H1 (cell line): Measurements from ENCODE around the gene LCN10. TPM values are rescaled to one million over a fixed set of nuclear protein-coding genes. Genes with fewer than 3 reads are reported as not detected.
A peak's percentile ranks its signal among the peaks of the same experiment; 100 is the strongest.

Source experiments
- CTCF ChIA-PET: fragments of 300-600 bp; sonication (Branson Sonifier 250); formaldehyde crosslinking; loops from one replicate; lab custom pipeline; 2021; ENCODE audit not compliant: partially characterized antibody; lab: Charles Lee
- POLR2A ChIA-PET: fragments of 300-600 bp; sonication (Branson Sonifier 250); formaldehyde crosslinking; loops from one replicate; lab custom pipeline; 2021; ENCODE audit warnings: inconsistent platforms; ENCODE audit not compliant: partially characterized antibody; lab: Charles Lee
- DNase-seq, 2 experiments: peaks; one replicate each; pipeline versions ENCODE4 v3.0.0 to v3.0.0-alpha.2; 2010 to 2022; ENCODE audit warnings: low spot score in 2 of 2, low read depth in 1 of 2, mixed read lengths in 1 of 2
- FAIRE-seq: peaks from 2 replicates; lab custom pipeline; 2011; peaks lifted over from hg19 to GRCh38; lab: Jason Lieb, UNC
- H2AFZ ChIP-seq: 2 replicates; pipeline ENCODE4 v1.8.1; 2012; ENCODE audit warnings: low read length, inconsistent platforms
- H2AK5ac ChIP-seq: 2 replicates; pipeline ENCODE4 v1.6.1; 2013; ENCODE audit warnings: low read depth, low read length
- H2BK120ac ChIP-seq: replicated peaks from 2 replicates; pipeline ENCODE3; 2013; ENCODE audit warnings: low read depth, low read length, inconsistent platforms
- H2BK12ac ChIP-seq: 2 replicates; pipeline ENCODE4 v1.6.1; 2013; ENCODE audit warnings: low read depth, low read length
- H2BK15ac ChIP-seq: 2 replicates; pipeline ENCODE4 v1.6.1; 2013; ENCODE audit warnings: low read length
- H2BK20ac ChIP-seq: 2 replicates; pipeline ENCODE4 v1.6.1; 2013; ENCODE audit warnings: low read length
- H2BK5ac ChIP-seq: 2 replicates; pipeline ENCODE4 v1.6.1; 2013; ENCODE audit warnings: low read depth, low read length
- H3K14ac ChIP-seq: 2 replicates; pipeline ENCODE4 v1.6.1; 2013; ENCODE audit warnings: inconsistent platforms; ENCODE audit not compliant: insufficient read length
- H3K18ac ChIP-seq: 2 replicates; pipeline ENCODE4 v1.6.1; 2013; ENCODE audit warnings: low read length; ENCODE audit errors: extremely low read depth
- H3K23ac ChIP-seq: 2 replicates; pipeline ENCODE4 v1.6.1; 2013; ENCODE audit warnings: inconsistent platforms; ENCODE audit not compliant: insufficient read length
- H3K23me2 ChIP-seq: 2 replicates; pipeline ENCODE4 v1.6.1; 2013; ENCODE audit warnings: low read depth, low read length
- H3K27ac ChIP-seq: 2 replicates; pipeline ENCODE4 v1.6.1; 2011; ENCODE audit warnings: low read depth, low read length, inconsistent platforms
- H3K27me3 ChIP-seq, 4 experiments: replicated peaks in 1 of 4; 1 replicate in 1 of 4; 2 replicates in 3 of 4; pipeline versions ENCODE4 v1.6.1 to v1.8.1; 2011 to 2013; ENCODE audit warnings: low read length in 3 of 4, mild to moderate bottlenecking in 3 of 4, inconsistent platforms in 2 of 4, mixed read lengths in 2 of 4, moderate library complexity in 1 of 4; ENCODE audit not compliant: control insufficient read depth in 3 of 4, insufficient read depth in 3 of 4; ENCODE audit errors: extremely low read depth in 1 of 4
- H3K36me3 ChIP-seq, 4 experiments: 2 replicates each; pipeline versions ENCODE4 v1.6.1 to v1.8.1; 2011 to 2013; ENCODE audit warnings: mild to moderate bottlenecking in 4 of 4, low read length in 3 of 4, moderate library complexity in 2 of 4, control low read depth in 1 of 4, inconsistent platforms in 1 of 4; ENCODE audit not compliant: insufficient read depth in 4 of 4, control insufficient read depth in 2 of 4
- H3K4ac ChIP-seq: replicated peaks from 2 replicates; pipeline ENCODE3; 2013; ENCODE audit warnings: low read length, low read depth, mixed read lengths, inconsistent platforms; ENCODE audit not compliant: insufficient read length
- H3K4me1 ChIP-seq, 4 experiments: replicated peaks in 1 of 4; 1 replicate in 1 of 4; 2 replicates in 3 of 4; pipeline versions ENCODE4 v1.6.1 to v1.8.1; 2011 to 2013; ENCODE audit warnings: low read length in 3 of 4, inconsistent platforms in 2 of 4, mixed read lengths in 1 of 4; ENCODE audit not compliant: insufficient read depth in 4 of 4, control insufficient read depth in 3 of 4
- H3K4me2 ChIP-seq, 2 experiments: 2 replicates each; pipeline versions ENCODE4 v1.6.1 to v1.8.1; 2011 to 2013; ENCODE audit warnings: low read depth in 2 of 2, low read length in 2 of 2, control low read depth in 1 of 2, inconsistent platforms in 1 of 2, mild to moderate bottlenecking in 1 of 2; ENCODE audit not compliant: insufficient read depth in 1 of 2
- H3K4me3 ChIP-seq, 4 experiments: fragments of 200-600, 300-600 bp in 1 of 4; sonication (generic), shearing (Covaris generic), sonication (Bioruptor Twin) in 1 of 4; 2 replicates each; pipeline versions ENCODE4 v1.5.1 to v1.8.1; 2011 to 2016; ENCODE audit warnings: low read length in 4 of 4, low read depth in 3 of 4, control low read depth in 2 of 4, inconsistent platforms in 2 of 4, mild to moderate bottlenecking in 2 of 4, mixed read lengths in 1 of 4, moderate library complexity in 1 of 4; ENCODE audit not compliant: insufficient read depth in 2 of 4; ENCODE audit errors: extremely low read depth in 1 of 4
- H3K56ac ChIP-seq: replicated peaks from 2 replicates; pipeline ENCODE3; 2013; ENCODE audit warnings: low read depth, mild to moderate bottlenecking, mixed read lengths, low read length, inconsistent platforms; ENCODE audit not compliant: insufficient read length
- H3K79me1 ChIP-seq: 2 replicates; pipeline ENCODE4 v1.6.1; 2013; ENCODE audit warnings: low read depth, low read length, control low read depth
- H3K79me2 ChIP-seq, 2 experiments: 2 replicates each; pipeline versions ENCODE4 v1.6.1 to v1.8.1; 2012 to 2013; ENCODE audit warnings: low read length in 2 of 2, mild to moderate bottlenecking in 2 of 2, inconsistent platforms in 1 of 2; ENCODE audit not compliant: insufficient read depth in 2 of 2, control insufficient read depth in 1 of 2
- H3K9ac ChIP-seq, 4 experiments: replicated peaks in 1 of 4; 1 replicate in 1 of 4; 2 replicates in 3 of 4; pipeline versions ENCODE4 v1.6.1 to v1.8.1; 2011 to 2013; ENCODE audit warnings: low read depth in 3 of 4, low read length in 3 of 4, control low read depth in 2 of 4, mild to moderate bottlenecking in 2 of 4, moderate library complexity in 2 of 4, inconsistent platforms in 1 of 4; ENCODE audit errors: extremely low read depth in 1 of 4
- H3K9me3 ChIP-seq, 2 experiments: 2 replicates each; pipeline versions ENCODE4 v1.6.1 to v1.8.1; 2012 to 2013; ENCODE audit warnings: mild to moderate bottlenecking in 2 of 2, moderate library complexity in 2 of 2, control low read depth in 1 of 2, inconsistent platforms in 1 of 2, low read depth in 1 of 2, low read length in 1 of 2, mixed read lengths in 1 of 2; ENCODE audit not compliant: insufficient read depth in 2 of 2
- H4K20me1 ChIP-seq, 2 experiments: replicated peaks in 1 of 2; 2 replicates each; pipeline versions ENCODE3 to v1.8.1; 2011 to 2013; ENCODE audit warnings: inconsistent platforms in 2 of 2, low read length in 2 of 2, mild to moderate bottlenecking in 1 of 2; ENCODE audit not compliant: insufficient read depth in 2 of 2, control insufficient read depth in 1 of 2
- H4K5ac ChIP-seq: 2 replicates; pipeline ENCODE4 v1.6.1; 2013; ENCODE audit warnings: low read length, low read depth, mixed read lengths, inconsistent platforms; ENCODE audit not compliant: insufficient read length
- H4K8ac ChIP-seq: 2 replicates; pipeline ENCODE4 v1.8.0; 2013; ENCODE audit warnings: mild to moderate bottlenecking, moderate library complexity, low read length, inconsistent platforms; ENCODE audit not compliant: insufficient read depth; ENCODE audit errors: extremely low read depth
- H4K91ac ChIP-seq: replicated peaks from 2 replicates; pipeline ENCODE3; 2013; ENCODE audit warnings: low read length, mixed read lengths, inconsistent platforms; ENCODE audit not compliant: insufficient read length
- POLR2AphosphoS5 ChIP-seq: IDR thresholded peaks from 2 replicates; pipeline ENCODE4 v1.6.1; 2011; ENCODE audit warnings: low read depth, low read length
- RBBP5 ChIP-seq: IDR thresholded peaks from 2 replicates; pipeline ENCODE4 v1.7.1; 2012; ENCODE audit warnings: low read depth, mild to moderate bottlenecking, inconsistent platforms, low read length, moderate library complexity, borderline replicate concordance
- SIN3A ChIP-seq, 2 experiments: IDR thresholded peaks in 1 of 2; conservative IDR thresholded peaks in 1 of 2; 2 replicates each; pipeline ENCODE4 v1.6.1; 2011 to 2012; ENCODE audit warnings: low read length in 2 of 2, improper control_type of control experiment in 1 of 2, low read depth in 1 of 2, mild to moderate bottlenecking in 1 of 2
- SP4 ChIP-seq: IDR thresholded peaks from 2 replicates; pipeline ENCODE4 v1.6.1; 2012; ENCODE audit warnings: low read length, inconsistent platforms
- whole genome bisulfite sequencing, 2 experiments: shearing (Covaris generic) in 1 of 2; methylation state at CpG; one replicate each; pipeline versions ENCODE4 v1.1.6 to v1.1.7; 2013 to 2015; ENCODE audit warnings: low lambda C conversion rate in 2 of 2, mixed read lengths in 2 of 2, inconsistent platforms in 1 of 2, low coverage in 1 of 2, missing lambda C conversion rate in 1 of 2; ENCODE audit not compliant: insufficient replicate concordance in 2 of 2, insufficient coverage in 1 of 2, insufficient read length in 1 of 2; ENCODE audit errors: extremely low coverage in 1 of 2, missing lambda C conversion rate in 1 of 2; 5-methylcytosine and 5-hydroxymethylcytosine counted together
- polyA plus RNA-seq, 7 experiments: library from polyadenylated mRNA; depleted of rRNA in 3 of 7; stranded (reverse) in 5 of 7; unstranded in 2 of 7; fragments of >200 nt in 5 of 7; fragments of 200-250 nt in 2 of 7; gene quantifications; 1 replicate in 5 of 7; 2 replicates in 1 of 7; 4 replicates in 1 of 7; pipeline versions ENCODE4 v1.2.1 to v1.2.3, GENCODE V29; 2011 to 2013; ENCODE audit warnings: missing spikeins in 2 of 7, mixed read lengths in 2 of 7
- total RNA-seq: library from RNA; stranded (reverse); fragmentation: NEBNext Ultra II Directional; extraction: Animal tissue kit (Norgen Biotek cat#: 25700); gene quantifications from 2 replicates; pipeline ENCODE4 v1.2.1, GENCODE V29; 2021

LCN10 gene
- total and polyA plus RNA-seq, 2 of the 8 experiments (the other 6 are each of a cell fraction or from before 2014, with no cell fraction given), result 2.6 to 2.8 TPM

- no peak overlapping the region for H2AFZ ChIP-seq
- 89% methylated on average over 23 of the region's 23 CpGs; no CpG with 5 or more reads in 1 of the 2 experiments for WGBS, 2 experiments
- no peak overlapping the region for H2BK20ac ChIP-seq
- no peak overlapping the region for H3K14ac ChIP-seq
- 0 out of 2 replicates have a peak overlapping the region, but pooled peaks have one; percentile 11 for H4K8ac ChIP-seq
- H3K18ac ChIP-seq, result no peak overlapping the region
- H3K23ac ChIP-seq, result no peak overlapping the region
- H3K4me2 ChIP-seq, result no peak overlapping the region
- H3K23me2 ChIP-seq, result no peaks in the 10 kb centered on the region
- peaks cover 0 to 16% (median 12%) of the 10 kb centered on the region in 4 experiments; a peak in 5 of 7 replicates for H3K4me1 ChIP-seq
- no peak overlapping the region for H3K9ac ChIP-seq
- POLR2A ChIA-PET, result interaction anchor here (0.6 to 0.9 kb wide), 2 partner anchors 25 to 191 kb away, joined by 3 read pairs; no protein-coding TSS in a partner anchor
- DNase-seq, result peak in 1 of 2 experiments; percentile 47
- H3K27ac ChIP-seq, result 0 out of 2 replicates have a peak overlapping the region, but pooled peaks have one; percentile 15
- FAIRE-seq, result no peak
- no peak overlapping the region for H2BK15ac ChIP-seq
- no peaks in the 10 kb centered on the region for H3K79me2 ChIP-seq
- TF ChIP-seq SP4 (no peak), SIN3A (conservative IDR thresholded peaks at IDR 0.05 in 1 of 2, IDR thresholded peaks at IDR 0.05 in 1 of 2; ENCODE audit: low read depth in 1 of 2, low read length in 2 of 2) (no peak), POLR2AphosphoS5 (no peak), RBBP5 (no peak)
- no peak overlapping the region for H3K4ac ChIP-seq
- no peaks in the 10 kb centered on the region for H3K79me1 ChIP-seq
- H2BK120ac ChIP-seq, result no peak overlapping the region
- peak overlapping the region; percentile 48 for H2AK5ac ChIP-seq
- H4K20me1 ChIP-seq, result no peaks in the 10 kb centered on the region
- no peaks in the 10 kb centered on the region for H3K27me3 ChIP-seq
- no peak overlapping the region for H3K56ac ChIP-seq
- no peaks in the 10 kb centered on the region for H3K36me3 ChIP-seq
- CTCF ChIA-PET, result interaction anchor here (0.6 to 3.6 kb wide), 6 partner anchors 13 to 211 kb away, joined by 3 to 21 read pairs (median 6); partner anchors contain the start of gene DIPK1B
- no peak overlapping the region for H3K4me3 ChIP-seq
- peak overlapping the region; percentile 16; the same call in 1 of the 2 replicates for H2BK5ac ChIP-seq
- no peak overlapping the region for H4K5ac ChIP-seq
- H4K91ac ChIP-seq, result no peak overlapping the region
- H3K9me3 ChIP-seq, result no peaks in the 10 kb centered on the region
- H2BK12ac ChIP-seq, result peak overlapping the region; percentile 19; the same call in 1 of the 2 replicates
Observed at GRCh38 chr9:136695955-136696354, 46.8 kb downstream of the LCN10 start.
